Coronary artery (tissue), 2 donors: ENCODE measurements around the gene ANO10.

Experiments
- DNase-seq: peaks from one replicate; pipeline ENCODE4 v3.0.0-alpha.2; 2017; ENCODE audit warnings: low spot score
- H3K27ac ChIP-seq, 2 donors: fragments of 200-600 bp; sonication (generic); one replicate each; pipeline ENCODE4 v1.5.1; 2016 to 2019
- H3K4me3 ChIP-seq: fragments of 200-600 bp; sonication (generic); 2 replicates; pipeline ENCODE4 v1.5.1; 2016; ENCODE audit warnings: mild to moderate bottlenecking, moderate library complexity
- CTCF ChIP-seq: fragments of 200-600 bp; sonication (generic); IDR thresholded peaks from one replicate; pipeline ENCODE4 v1.5.1; 2019; ENCODE audit warnings: antibody characterized with exemption

ANO10 gene

GRCh38 chr3:43410592-43410991 lies 211.2 kb downstream of the ANO10 start:
- Histone ChIP-seq H3K27ac (no peak overlapping the region), H3K4me3 (no peak overlapping the region)
- no peak for TF ChIP-seq CTCF
- no peak for DNase-seq

- H3K4me3 ChIP-seq, result no peak overlapping the region
- TF ChIP-seq CTCF, result no peak
- DNase-seq, result no peak
- H3K27ac ChIP-seq, result no peak overlapping the region
Measured at GRCh38 chr3:43409506-43409905, 212.3 kb downstream of the ANO10 start.

DNA sequence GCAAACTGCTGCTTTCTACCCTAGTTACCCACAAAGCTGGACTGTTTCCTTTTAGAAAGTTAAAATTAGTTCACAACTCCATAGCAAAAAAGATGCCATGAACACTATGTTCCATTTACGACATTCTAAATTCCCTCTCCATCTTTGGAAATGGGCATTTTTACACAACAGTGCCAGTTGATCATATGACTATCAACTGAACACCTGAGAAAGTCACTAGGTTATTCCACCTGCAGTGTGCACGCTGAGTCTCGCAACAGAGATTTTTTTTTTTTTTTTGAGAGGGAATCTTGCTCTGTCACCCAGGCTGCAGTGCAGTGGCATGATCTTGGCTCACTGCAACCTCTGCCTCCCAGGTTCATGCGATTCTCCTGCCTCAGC lies 215.2 kb downstream of the ANO10 start:
- no peak for TF ChIP-seq CTCF
- H3K4me3 ChIP-seq, result no peak overlapping the region
- no peak for DNase-seq
- H3K27ac ChIP-seq, result peak overlapping the region; percentile 48 to 58

GRCh38 chr3:43405888-43406642 lies 215.7 kb downstream of the ANO10 start:
- no peak for TF ChIP-seq CTCF
- Histone ChIP-seq H3K27ac (peak overlapping the region; percentile 48 to 58), H3K4me3 (no peak overlapping the region)
- no peak for DNase-seq

DNA sequence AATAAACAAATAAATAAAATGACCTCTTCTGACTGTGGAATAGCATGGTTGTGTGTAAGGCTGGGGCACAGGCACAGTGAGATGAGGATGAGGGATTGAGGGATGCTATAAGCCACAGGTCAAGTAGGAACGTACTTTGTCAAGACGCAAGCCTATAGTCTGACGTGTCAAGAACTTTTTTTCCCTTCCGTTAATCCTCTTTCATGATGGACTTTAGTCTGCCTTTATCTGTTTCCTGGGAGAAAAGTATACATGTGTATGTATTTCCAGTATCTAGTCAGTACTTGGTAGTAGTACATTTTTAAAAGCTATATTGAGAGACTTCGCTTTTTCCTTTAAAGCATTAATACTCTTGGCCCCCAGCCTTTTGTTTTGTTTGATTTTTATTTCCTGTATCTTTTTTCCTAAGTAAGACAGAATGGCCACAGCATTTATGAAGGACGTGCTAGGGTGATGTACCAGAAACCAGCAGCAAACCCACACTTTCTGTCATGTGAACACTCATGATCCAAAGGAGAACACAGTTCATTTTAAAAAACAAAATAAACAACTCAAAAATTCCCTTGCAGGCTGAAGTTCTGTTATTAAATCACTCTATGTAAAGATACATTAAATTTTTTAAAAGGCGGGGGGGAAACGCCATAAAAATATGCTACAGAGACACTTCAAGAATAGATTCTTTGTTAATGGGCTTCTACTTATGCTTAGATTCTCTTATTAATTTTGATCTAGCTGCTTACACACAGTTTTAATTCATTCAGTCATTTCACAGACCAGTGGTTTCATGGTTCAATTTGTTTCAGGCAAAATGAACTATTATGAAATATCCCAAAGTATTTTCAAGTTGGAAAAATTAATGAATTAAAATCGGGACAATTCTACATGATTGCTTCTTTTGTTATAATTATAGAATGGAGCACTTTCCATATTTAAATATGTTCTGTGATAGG lies 220.8 kb downstream of the ANO10 start:
- DNase-seq, result no peak
- TF ChIP-seq CTCF, result no peak
- H3K27ac ChIP-seq, result no peak overlapping the region
- H3K4me3 ChIP-seq, result no peak overlapping the region

- DNase-seq, result no peak
Measured at GRCh38 chr3:43400167-43400566, 221.6 kb downstream of the ANO10 start.

More at GRCh38 chr3:43400167-43400566, 221.6 kb downstream of the ANO10 start:
- Histone ChIP-seq H3K27ac (no peak overlapping the region), H3K4me3 (no peak overlapping the region)
- no peak for TF ChIP-seq CTCF
